Subcutaneous adipose tissue (tissue), 4 donors: ENCODE results near the gene FCGBP. TPM values are rescaled to one million over a fixed set of nuclear protein-coding genes. Genes with fewer than 3 reads are reported as not detected.

ENCODE experiments used
- total RNA-seq, 4 donors: library from RNA; depleted of rRNA; stranded (reverse); fragments of >200 nt; gene quantifications; one replicate each; pipeline ENCODE4 v1.1.0, GENCODE V29; 2016
- TF ChIP-seq, protein P1 (sequence below): fragments of 450-650 bp; IDR thresholded peaks from one replicate; pipeline ENCODE4 v1.5.1; 2016; ENCODE audit warnings: low read depth, mild to moderate bottlenecking, control low read depth, antibody characterized with exemption, moderate library complexity

The FCGBP gene
- total RNA-seq, 4 donors from 2014 or later = 11.9 to 321 (median 115) TPM

DNA sequence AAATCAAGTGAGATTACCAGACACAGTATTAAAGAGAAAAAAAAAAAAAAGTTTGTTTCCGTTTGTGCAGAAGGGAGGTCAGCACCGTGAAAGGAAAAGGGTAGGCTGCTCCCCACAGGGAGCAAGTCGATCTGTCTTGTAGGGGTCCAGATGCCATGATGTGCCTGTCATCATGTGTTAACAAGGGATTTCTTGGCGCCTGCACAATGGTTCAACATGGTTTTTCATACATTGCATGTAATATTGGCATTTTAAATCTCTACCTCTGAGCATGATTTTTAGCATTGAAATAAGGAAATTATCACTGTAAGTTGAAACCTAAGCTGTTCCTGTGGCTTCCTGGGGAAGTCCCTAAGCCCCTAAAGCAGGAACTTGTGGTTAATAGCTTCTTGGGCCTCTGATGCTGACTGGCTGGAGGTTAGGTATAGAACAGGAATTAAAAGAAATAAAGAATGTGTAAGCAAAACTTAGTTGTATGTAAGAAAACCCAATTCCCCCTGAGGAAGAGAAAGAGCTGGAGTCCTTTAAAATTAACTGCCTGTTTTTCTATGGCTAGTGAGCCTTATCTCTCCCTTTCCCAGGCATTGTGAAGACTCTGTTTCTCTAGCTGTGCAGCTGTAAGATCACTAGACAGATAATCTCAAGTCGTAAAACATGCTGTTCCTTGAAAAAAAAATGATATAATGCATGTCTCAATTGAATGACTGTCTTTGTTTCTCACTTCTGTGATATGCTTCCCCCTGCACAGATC lies 7.4 kb upstream of the FCGBP start:
- TF ChIP-seq, protein P1, sequence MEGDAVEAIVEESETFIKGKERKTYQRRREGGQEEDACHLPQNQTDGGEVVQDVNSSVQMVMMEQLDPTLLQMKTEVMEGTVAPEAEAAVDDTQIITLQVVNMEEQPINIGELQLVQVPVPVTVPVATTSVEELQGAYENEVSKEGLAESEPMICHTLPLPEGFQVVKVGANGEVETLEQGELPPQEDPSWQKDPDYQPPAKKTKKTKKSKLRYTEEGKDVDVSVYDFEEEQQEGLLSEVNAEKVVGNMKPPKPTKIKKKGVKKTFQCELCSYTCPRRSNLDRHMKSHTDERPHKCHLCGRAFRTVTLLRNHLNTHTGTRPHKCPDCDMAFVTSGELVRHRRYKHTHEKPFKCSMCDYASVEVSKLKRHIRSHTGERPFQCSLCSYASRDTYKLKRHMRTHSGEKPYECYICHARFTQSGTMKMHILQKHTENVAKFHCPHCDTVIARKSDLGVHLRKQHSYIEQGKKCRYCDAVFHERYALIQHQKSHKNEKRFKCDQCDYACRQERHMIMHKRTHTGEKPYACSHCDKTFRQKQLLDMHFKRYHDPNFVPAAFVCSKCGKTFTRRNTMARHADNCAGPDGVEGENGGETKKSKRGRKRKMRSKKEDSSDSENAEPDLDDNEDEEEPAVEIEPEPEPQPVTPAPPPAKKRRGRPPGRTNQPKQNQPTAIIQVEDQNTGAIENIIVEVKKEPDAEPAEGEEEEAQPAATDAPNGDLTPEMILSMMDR = no peak

- TF ChIP-seq, protein P1 = no peak
These were observed 6.7 kb upstream of the FCGBP start for GRCh38 chr19:39941151-39941550.

DNA sequence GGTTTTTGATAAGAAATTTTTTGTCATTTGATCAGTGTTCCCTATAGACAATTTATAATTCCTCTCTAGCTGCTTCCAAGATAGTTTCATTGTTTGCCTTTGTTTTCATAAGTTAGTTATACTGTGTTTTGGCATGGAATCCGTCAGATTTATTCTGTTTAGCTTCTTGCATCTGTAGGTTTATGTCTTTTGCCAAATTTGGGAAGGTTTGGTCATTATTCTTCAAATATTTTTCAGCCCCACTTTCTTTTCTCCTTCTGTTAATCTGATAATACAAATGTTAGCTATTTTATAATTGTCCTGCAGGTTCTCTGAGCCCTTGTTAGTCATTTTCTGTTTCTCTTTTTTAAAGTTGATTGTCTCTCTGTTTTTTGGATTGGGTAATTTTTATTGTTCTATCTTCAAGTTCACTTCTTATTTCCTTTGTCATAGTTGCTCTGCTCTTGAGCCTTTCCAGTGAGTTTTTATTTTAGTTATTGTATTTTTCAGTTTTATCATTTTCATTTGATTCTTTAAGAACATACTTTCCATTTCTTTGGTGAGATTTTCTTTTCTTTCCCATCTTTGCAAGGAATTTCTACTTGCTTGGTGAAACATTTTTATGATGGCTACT lies 5.9 kb upstream of the FCGBP start:
- TF ChIP-seq, protein P1 = no peak

- TF ChIP-seq, protein P1 = no peak
These were observed 5.1 kb upstream of the FCGBP start for GRCh38 chr19:39939556-39939955.

DNA sequence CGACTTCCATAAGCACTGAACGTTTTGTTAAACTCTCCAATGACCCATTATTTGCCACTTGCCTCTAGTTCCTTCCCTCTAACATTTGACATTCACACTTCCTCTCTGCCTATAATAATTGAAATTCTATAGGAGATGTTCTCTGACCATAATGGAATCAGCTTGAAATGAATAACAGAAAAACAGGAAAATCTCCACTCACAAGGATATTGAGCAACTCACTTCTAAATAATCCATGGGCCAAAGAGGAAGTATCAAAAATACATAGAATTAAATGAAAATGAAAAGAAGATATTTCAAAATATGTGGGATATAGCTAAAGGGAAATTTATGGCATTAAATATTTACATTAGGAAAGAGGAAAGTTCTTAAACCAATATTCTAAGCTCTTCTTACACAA lies 3.4 kb upstream of the FCGBP start:
- TF ChIP-seq, protein P1 = no peak

DNA sequence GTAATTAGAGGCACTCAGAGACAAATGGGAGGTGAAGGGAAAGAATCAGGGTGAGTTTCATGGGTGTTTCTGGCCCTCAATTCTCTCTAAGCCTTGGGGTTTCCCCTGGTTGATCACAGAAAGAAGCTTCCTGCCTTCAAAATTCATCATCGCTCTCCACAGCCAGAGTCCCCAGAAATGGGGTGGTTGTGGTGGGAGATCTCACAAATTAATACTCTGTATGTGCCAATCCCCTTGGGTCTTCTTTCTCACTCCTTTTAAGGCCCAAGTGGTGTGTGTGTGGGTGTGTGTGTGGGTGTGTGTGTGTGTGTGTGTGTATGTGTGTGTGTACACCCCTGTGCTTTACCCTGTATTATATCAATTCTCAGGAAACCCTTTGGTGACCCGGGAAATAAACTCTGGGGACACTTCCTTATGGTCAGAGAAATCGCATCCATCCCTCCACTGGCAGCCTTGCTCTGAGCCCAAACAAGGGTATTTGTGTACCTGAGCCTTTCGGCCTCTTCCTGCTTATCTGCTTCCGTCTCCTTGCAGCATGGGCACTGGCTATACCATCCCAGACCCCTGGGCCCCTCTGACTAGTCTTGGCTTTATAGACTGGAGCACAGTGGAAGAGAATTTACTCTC lies 2.8 kb upstream of the FCGBP start:
- TF ChIP-seq, protein P1 = no peak

DNA sequence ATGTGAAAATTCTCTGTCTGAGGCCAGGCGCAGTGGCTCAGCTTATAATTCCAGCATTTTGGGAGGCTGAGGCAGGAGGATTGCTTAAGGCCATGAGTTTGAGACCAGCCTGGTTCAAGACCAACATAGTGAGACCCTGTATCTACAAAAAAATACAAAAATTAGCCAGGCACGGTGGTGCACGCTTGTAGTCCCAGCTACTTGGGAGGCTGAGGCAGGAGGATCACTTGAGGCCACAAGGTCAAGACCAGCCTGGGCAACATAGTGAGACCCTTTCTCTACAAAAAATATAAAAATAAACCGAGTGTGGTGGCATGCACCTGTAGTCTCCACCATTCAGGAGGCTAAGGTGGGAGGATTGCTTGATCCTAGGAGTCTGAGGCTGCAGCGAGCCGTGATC lies 2.2 kb upstream of the FCGBP start:
- TF ChIP-seq, protein P1 = no peak
